GM19238 (cell line): ENCODE data around the gene CFB.
A peak's percentile ranks its signal among the peaks of the same experiment; 100 is the strongest.
"Not testable (repeated sequence)": the region's sequence is repeated elsewhere in the genome, so short reads cannot be mapped to it uniquely, and the experiment has no call there.

Experiments
- DNase-seq: peaks from one replicate; pipeline ENCODE4 v3.0.0; 2011; ENCODE audit warnings: low spot score; ENCODE audit not compliant: insufficient read length

The CFB gene

GRCh38 chr6:31945507-31946369 lies at the start of gene CFB:
Gene CFB (plus strand): TSS chr6:31946095. CDS start chr6:31946222, 127 bp downstream.
- no peak for DNase-seq

- no peak for DNase-seq
Observed at GRCh38 chr6:31896493-31896855, 49.4 kb upstream of the CFB start.

DNA sequence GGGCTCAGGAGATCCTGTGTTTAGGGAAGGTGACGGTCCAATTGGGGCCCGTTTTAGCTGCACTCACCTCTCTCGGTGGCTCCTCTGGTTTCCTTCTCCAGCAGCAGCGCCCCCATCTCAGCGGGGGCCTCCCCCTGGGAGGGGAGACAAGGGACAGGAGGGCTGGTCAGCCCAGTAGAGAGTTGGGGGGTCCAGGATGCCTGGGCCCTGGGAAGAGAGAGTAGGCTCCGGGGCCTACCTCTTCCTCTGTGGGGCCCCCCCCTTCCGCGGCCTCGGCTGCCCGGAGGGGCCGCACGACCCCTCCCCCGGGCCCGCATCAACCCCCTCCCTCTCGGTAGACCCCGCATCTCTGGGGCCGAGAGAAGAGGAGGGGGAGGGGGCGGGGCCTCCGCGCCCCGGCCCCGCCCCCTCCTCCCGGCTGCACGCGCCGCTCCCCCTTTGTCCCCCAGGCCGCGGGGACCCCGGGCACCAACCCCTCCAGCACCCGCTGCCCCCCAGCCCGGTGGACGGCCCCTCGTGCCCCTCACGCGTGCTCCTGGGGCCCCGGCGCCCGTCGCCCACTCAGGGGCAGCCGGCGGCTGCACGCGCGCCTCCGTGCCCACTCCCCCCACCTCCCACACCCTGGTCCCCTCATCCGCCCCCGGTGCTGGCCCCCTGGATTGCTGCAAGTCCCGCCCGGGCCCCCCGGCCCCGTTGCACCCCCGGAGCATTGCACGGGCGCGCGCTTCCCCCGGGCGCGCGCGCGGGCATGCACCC lies 48.9 kb upstream of the CFB start:
- DNase-seq: no peak

DNA sequence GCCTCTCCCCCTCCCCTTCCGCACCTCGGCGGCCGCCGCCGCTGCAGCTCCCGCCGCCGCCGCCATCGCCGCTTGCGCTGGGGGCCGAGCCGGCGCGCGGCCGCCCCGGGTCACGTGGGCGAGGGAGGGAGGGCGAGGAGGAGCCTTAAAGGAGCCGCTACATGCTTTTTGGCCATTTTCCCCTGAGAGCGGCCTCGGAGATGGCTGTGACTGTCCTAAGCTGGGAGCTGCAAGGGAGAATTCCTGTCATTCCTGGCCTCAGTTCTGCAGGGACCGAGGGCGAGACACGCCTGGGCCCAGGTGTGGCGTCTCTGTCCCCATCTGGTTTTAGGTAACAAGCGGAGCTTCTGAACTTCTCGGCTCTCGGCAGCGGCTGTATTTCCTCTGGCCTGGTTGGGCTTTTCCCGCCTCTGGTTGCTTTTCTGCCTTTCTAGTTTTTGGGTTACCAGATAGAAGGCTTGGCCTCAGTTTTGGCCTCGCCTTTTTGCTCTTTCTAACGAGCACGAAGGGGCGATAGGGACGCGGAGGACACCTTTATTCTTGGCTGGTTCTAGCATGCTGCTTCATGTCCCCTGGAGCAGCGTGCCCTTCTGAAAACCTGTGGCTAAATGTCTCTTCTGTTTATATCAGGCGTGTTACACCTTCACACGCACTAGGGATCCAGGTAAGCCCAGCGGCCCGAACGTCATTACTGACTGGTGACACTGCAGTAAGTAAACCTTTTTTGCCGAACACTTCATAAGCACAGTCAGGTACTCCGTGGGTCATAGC lies 48.1 kb upstream of the CFB start, which contains the start of gene EHMT2:
Gene EHMT2, minus strand, starts transcription at position 87 of the 771 bp plus-strand sequence. Its CDS starts 21 bp downstream, at position 66.
- peak; percentile 96 for DNase-seq

DNA sequence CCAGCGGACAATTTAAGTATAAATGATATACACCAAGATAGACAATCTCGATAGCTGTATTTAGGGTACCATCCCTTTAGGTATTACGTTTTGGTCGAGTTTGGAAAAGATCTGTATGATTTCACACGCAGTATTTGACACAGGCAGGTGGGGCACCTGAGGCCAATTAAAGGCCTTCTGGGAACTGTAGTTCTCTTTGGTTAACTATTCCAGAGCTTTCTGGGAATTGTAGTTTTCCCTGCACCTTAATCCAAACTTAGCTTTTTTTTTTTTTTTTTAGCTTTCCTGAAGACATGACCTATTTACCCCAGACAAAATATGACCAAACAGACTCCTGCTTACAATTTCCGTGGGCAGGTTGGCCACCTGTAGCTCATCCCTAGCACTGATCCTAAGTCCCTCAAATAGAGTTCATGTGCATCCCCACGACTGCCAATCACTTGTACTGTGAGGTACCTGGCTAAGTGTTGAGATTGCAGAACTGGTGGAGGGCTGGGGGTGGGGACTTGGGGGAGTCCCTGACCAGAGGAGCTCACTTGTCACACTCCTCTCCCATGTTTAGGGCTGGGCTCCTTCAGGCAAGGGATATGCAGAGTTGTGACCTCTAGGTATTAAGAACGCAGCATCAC lies 47.4 kb upstream of the CFB start:
- peak; percentile 61 for DNase-seq

GRCh38 chr6:31899215-31899614 lies 46.7 kb upstream of the CFB start:
- DNase-seq: no peak

GRCh38 chr6:31899882-31900722 lies 45.8 kb upstream of the CFB start:
- DNase-seq: no peak

- no peak for DNase-seq
Observed at GRCh38 chr6:31900917-31901414, 44.9 kb upstream of the CFB start.

- DNase-seq: peak; percentile 65
Observed at GRCh38 chr6:31901415-31901952, 44.4 kb upstream of the CFB start.

GRCh38 chr6:31901953-31902643 lies 43.8 kb upstream of the CFB start, which contains the start of gene ZBTB12:
Gene ZBTB12 (minus strand): TSS chr6:31902086. CDS start chr6:31901305, 781 bp downstream.
- DNase-seq: peak; percentile 88

GRCh38 chr6:31903957-31904356 lies 41.9 kb upstream of the CFB start:
- no peak for DNase-seq

- no peak for DNase-seq
Observed at GRCh38 chr6:31905041-31905440, 40.9 kb upstream of the CFB start.

DNA sequence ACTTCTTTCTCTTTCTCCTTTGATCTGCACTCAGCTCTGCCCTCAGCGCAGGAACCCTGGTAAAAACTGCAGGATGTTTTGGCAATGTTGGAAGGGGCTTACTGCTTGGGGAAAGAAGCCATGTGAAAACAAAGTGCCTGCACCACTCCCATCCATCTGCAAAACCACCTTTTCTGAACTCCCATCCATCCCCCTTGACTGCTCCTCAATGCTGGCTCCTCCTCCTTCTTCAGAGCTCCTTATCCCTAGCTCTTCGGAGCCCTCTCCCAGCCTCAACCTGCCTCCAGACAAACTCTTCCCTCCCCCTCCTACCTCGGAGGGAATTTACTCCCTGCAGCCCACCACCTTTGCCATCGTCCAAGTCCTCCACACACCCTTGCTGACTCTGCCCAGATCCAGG lies 39.8 kb upstream of the CFB start:
- no peak for DNase-seq

GRCh38 chr6:31906727-31907126 lies 39.2 kb upstream of the CFB start:
- not testable (repeated sequence) for DNase-seq

DNA sequence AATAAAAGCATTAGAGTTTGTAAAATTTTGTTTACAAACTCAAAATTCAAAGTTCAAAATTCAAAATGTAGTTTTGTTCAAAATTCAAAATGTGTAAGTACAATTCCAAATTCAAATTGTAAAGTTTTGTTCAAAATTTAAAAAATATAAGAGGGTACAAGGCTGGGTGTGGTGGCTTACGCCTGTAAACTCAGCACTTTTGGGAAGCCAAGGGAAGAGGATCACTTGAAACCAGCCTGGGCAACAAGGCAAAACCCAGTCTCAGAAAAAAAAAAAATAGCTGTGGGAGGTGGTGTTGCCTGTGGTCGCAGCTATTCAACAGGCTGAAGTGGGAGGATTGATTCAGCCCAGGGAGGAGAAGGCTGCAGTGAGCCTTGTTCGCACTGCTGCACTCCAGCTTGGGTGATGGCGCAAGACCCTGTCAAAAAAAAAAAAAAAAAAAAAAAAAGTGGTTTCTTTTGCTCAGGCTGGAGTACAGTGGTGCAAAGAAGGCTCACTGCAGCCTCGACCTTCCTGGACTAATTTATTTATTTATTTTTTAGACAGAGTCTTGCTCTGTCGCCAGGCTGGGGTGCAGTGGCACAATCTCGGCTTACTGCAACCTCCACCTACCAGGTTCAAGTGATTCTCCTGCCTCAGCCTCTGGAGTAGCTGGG lies 38.6 kb upstream of the CFB start:
- no peak for DNase-seq

DNA sequence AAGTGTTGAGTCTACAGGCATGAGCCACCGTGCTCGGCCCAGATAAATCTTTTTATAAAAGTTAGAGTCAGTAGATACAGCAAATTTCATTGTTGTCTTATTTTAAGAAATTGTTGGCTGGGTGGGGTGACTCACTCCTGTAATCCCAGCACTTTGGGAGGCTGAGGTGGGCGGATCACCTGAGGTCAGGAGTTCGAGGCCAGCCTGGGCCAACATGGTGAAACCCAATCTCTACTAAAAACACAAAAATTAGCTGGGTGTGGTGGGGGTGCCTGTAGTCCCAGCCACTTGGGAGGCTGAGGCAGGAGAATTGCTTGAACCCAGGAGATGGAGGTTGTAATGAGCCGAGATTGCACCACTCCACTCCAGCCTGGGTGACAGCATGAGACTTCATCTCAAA lies 37.6 kb upstream of the CFB start:
- DNase-seq: not testable (repeated sequence)

GRCh38 chr6:31908791-31909190 lies 37.1 kb upstream of the CFB start:
- DNase-seq: peak; percentile 37

DNA sequence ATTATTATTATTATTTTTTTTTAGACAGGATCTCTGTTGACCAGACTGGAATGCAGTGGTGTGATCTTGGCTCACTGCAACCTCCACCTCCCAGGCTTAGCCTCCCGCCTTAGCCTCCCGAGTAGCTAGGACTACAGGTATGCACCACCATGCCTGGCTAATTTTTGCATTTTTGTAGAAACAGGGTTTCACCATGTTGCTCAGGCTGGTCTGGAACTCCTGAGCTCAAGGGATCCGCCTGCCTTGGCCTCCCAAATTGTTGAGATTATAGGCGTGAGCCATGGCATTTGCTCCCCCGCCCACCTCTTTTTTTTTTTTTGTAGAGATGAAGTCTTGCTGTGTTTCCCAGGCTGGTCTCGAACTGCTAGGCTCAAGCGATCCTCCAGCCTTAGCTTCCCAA lies 36.6 kb upstream of the CFB start:
- not testable (repeated sequence) for DNase-seq
